HS-27A (cell line): ENCODE measurements around the gene ATP2A2.
"Not testable (repeated sequence)": the region's sequence is repeated elsewhere in the genome, so short reads cannot be mapped to it uniquely, and the experiment has no call there.

Source experiments
- DNase-seq: peaks from one replicate; pipeline ENCODE4 v3.0.0-alpha.2; 2012; ENCODE audit warnings: low read depth, missing footprints

ATP2A2 gene

DNA sequence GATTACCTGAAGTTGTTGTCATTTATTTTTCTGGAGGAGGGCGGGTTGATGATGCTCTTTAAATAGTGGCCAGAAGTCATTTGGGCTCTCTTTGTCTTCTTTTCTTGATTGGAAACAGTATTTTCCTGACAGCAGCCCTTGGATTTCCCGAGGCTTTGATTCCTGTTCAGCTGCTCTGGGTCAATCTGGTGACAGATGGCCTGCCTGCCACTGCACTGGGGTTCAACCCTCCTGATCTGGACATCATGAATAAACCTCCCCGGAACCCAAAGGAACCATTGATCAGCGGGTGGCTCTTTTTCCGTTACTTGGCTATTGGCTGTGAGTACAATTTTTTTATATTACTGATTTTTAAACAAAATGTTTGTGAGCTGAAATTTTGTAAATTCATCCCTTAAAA is 62.1 kb downstream of the ATP2A2 start:
- DNase-seq, result no peak

DNA sequence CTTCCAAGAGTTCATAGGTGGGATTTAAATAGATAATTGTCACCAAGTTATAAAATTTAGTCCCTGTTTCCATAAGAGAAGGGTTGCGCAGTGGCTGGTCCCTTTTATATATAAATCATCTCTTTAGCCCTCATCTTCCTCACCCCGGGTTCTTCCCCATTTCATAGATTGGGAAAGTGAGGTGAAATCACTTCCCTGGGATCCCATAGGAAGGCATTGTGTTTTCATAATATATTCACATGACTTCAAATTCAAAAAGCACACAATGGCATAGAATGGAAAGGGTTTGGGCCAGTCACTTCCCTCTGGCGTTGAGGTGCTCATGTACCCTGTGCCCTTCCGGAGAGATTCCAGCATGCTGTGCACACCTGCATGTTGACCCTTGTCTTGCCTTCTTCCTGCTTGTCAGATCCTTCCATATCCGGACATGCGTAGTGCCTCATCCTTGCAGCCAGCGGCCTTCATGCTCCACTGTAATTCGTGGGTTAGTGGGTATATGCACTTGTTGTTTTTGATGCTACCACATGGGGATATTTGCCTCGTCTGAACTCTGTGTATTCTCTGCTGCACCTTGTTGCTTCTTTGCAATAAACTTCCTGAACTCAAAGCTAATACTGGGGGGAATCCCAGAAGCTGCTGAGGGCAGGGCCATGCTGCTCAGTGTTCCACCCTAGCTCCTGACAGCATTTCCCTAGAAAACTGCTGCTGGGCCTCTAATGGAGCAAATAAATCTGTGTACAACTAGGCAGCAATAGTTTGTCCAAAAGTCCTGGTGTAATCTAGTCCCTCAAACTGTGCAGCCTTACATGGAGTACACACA is 62.9 kb downstream of the ATP2A2 start:
- DNase-seq, result no peak

DNA sequence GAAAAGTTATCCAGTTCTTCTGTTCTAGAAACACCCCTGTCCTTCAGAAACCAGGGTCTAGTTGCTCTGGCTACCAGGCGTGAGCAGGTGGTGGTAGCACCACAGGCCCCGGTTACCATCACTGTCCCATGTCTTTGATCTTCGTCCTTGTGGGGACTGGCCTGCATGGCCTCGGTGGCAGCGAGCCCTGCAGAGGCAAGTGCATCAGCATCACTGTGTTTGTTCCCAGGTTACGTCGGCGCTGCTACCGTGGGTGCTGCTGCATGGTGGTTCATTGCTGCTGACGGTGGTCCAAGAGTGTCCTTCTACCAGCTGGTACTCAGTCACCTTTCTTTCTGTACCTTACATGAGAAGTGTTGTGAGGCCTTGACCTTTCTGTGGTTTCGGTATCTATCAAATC is 63.6 kb downstream of the ATP2A2 start:
- no peak for DNase-seq

DNA sequence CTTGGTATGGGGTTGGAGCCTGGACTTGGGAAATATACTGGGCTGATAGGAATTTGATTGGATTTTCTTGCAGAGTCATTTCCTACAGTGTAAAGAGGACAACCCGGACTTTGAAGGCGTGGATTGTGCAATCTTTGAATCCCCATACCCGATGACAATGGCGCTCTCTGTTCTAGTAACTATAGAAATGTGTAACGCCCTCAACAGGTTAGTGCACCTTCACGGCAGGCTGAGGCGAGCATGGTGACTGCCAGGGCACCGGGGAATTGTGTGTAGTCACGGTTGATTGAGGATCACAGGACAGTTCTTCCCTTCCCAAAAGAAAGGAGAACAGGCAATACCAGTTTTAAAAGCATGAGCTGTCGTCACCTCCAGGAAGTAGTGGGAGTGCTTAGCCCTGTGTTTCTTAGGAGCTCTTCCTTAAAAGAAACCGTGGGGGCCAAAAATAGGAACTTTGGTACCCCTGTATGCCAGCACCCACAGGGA is 64.2 kb downstream of the ATP2A2 start:
- no peak for DNase-seq

DNA sequence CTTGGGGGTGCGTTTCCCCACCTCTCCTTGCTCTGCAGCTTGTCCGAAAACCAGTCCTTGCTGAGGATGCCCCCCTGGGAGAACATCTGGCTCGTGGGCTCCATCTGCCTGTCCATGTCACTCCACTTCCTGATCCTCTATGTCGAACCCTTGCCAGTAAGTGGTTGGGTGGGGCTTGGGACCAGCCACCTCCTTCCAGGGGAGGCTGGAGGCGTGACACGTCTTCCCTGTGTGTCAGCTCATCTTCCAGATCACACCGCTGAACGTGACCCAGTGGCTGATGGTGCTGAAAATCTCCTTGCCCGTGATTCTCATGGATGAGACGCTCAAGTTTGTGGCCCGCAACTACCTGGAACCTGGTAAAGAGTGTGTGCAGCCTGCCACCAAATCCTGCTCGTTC is 64.9 kb downstream of the ATP2A2 start:
- DNase-seq, result no peak

DNA sequence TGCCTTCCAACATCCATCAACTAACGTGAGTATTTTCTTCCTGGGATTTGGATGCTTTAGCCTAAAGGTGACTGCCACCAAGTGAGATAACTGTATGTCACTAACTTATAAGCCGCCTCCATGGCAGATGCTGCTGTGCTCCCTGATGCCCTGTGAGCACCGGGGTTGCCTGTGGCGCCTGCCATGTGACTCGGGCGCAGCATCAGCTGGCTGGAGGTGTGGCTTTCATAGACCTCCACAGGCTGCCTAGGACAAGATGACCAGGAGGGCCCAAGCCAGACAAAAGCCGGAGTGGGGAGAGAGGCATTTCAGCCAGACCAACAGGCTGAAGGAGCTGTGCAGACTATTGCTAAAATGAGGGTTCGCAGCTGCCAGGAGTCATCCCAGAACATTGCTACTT is 66.7 kb downstream of the ATP2A2 start:
- no peak for DNase-seq

DNA sequence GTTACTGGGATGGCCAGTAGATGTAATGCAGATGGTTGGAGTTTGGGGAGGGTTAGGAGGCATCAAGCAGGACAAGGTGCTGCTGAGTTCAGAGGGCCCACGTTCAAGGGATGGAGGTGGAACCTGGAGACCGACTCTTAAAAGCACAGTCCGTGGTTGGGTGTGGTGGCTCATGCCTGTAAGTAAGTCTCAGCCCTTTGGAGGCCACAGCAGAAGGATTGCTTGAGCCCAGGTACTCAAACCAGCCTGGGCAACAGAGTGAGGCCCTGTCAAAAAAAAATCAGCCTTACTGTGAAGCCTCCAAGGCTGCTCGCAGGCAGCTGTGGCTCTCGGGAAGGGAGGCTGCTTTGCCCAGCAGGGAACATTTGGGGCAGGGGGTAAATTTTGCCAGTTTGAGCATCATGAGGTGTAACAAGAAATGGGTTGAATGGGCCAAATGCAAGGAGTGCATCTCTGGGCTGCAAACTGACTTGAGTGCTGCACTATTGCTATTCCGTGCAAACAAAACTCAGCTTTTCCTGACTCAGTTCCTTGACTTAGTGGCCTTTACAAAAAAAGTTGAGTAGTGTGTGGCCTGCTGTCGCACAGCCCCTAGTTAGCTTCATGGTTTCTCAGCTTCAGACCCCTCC is 67.5 kb downstream of the ATP2A2 start:
- no peak for DNase-seq

DNA sequence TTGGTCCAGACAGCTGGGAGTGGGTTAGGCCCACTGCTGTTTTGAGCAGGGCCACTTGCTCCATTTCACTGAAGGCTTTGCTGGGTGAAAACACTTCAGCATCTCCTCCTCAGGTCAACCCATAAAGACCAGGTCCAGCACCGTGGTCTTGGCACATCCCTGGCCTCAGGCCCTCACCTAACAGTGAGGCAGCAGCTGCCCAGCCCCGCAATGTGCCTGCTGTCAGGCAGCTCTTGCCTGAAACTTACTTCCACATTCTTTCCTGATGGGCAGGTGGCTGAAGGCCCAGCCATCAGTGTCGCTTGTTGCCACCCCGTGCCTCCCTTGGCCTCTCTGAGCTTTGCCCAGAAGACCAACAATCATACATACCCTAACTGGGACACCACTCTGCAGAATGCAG is 68.0 kb downstream of the ATP2A2 start:
- no peak for DNase-seq

DNA sequence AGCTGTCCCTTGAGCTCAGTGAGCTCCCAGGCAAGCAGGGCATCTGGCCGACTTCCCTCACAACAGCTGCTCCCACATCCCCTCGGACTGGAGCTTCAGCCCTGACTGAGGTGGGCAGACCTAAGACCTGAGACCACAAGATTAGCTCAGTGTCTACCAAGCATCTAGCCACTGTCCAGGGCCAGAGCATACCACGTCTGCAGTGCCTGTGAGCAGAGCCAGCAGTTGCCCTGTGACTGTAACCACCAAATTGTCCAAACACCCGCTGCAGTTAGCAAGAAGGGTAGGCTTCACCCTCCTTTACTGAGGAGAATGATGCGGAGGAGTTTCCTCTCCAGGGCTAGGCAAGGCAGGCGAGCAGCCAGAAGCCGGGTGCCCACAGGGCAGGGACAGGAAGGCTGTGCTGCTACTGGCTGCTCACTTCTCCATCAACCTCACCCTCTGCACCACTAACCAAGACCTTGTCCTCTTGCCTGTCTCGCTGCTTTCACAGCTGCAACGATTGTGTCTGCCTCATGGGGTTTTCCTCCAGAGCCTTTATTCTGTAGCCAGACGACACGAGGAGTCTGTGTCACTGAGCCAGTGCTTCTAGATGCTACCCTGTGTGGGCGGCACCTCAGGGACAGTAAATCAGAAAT is 68.6 kb downstream of the ATP2A2 start:
- DNase-seq, result no peak

DNA sequence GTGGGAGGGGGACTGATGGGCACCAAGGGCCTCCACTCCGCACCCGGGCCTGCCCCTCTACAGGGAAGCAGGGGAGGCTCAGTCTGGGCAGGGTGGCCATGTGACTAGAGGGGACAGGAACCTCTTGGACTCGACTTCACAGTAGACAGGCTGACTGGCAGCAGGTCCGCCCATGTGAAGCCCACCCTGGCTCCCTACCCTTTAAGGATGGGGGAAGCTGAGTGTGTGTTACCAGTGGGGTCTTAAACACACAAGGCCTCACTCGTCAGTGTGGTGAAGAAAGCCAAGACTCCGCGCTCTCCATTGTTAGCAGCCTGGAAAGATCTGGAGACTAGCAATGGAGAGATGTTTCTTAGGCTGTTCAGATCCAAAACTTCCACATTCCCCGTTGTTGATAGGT is 70.1 kb downstream of the ATP2A2 start:
- DNase-seq, result no peak

DNA sequence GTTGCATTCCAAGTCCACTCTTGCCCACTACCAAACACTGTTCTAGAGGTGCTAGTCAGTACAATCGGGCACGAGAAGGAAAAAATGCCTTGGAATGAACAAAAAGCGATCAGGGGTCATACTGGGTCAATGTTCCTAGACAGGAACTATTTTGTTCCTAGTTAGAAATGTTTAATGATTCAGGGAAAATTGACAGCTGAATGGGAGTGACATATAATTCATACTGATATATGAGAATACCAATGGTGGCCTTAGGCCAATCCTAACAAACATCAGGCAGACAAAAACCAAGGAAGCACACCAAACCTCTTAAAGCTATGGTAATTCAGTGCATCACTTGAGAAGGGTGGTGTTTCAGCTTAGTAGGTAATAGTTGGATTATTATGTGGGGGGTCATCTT is 71.4 kb downstream of the ATP2A2 start:
- DNase-seq, result no peak

DNA sequence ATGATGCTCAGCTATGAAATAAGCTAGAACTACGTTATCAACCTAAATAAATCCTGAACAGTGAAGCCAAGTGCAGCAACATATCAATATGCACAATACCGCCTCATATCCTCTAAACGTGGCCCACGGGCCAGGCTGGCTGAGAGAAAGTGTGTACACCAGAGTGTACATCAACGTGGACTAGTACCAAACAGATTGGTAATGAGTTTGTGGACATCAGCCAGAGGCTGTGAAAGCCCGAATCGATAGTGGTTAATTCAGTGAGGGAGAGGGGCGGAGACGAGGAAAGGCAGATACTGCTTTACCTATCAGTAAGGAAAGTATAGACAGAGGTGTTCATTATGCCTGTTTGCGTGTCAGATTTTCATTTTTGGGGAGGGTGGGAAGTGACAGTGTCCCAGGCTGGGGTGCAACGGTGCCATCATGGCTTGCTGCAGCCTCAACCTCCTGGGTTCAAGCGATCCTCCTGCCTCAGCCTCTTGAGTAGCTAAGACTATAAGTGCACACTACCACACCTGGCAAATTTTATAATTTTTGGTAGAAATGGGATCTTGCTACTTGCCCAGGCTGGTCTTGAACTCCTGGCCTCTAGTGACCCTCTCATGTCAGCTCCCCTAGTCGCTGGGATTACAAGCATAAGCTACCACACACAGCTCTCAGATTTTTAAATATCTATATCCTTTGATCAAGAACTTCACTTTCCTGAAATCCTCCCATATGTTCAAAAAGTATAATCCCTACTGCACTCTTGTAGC is 72.3 kb downstream of the ATP2A2 start:
- DNase-seq, result no peak

DNA sequence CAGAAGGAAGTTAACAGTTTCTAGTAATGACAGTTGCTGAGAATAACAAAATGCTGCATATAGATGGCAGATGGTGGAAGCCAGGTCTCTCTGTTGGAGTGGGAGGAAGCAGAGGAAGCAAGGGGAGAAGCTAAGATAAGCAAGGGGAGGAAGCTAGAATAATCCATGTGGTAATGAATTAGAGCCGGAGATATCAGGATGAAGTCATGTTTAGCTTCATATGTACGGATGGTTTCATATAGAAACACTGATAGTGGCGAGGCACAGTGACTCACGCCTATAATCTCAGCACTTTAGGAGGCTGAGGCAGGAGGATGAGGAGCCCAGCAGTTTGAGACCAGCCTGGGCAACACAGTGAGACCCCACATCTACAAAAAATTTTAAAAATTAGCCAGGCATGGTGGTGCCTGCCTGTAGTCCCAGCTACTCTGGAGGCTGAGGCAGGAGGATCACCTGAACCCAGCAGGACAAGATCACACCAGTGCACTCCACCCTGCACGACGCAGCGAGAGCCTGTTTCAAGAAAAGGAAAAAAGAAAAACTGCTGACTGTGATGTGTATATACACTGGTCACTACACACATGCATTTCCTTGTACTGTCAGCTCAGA is 73.2 kb downstream of the ATP2A2 start:
- no peak for DNase-seq

DNA sequence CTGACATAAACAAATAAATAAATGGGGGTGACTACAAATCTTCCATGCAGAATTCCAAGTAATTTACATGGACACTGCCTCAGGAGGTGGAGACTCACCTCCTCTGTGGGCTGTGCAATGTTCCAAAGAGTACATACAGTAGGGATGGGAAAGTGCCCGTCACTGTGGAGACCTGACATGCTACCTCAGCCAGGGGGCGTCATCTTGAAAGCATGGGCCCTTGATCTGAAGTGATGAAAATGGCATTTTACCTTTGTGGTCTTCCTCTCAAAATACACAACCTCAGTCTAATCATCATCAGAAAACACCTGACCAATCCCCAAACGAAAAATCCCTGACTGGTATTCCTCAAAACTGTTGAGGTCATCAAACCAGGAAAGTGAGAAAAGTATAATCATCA is 74.0 kb downstream of the ATP2A2 start:
- DNase-seq, result no peak

DNA sequence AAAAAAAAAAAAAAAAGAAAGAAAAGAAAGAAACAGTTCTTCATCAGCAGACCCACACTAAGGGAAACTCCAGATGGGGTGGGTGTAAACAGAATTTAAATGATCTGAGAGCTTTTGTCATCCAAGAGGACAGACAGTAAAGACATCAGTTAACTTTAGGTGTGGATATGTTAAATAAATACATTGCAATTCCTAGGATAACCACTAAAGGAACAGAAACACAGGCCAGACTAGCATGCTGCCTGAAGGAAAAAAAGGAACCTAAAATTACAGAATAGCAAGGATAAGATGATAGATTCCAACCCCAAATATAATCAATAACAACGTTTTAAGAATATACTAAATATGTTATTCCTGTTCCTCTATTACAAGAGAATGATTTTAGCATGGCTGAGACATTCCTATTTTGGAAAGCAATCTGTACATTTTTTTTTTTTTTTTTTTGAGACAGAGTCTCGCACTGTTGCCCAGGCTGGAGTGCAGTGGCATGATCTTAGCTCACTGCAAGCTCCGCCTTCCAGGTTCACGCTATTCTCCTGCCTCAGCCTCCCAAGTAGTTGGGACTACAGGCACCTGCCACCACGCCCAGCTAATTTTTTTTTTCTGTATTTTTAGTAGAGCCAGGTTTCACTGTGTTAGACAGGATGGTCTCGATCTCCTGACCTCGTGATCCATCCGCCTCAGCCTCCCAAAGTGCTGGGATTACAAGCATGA is 77.5 kb downstream of the ATP2A2 start:
- not testable (repeated sequence) for DNase-seq

DNA sequence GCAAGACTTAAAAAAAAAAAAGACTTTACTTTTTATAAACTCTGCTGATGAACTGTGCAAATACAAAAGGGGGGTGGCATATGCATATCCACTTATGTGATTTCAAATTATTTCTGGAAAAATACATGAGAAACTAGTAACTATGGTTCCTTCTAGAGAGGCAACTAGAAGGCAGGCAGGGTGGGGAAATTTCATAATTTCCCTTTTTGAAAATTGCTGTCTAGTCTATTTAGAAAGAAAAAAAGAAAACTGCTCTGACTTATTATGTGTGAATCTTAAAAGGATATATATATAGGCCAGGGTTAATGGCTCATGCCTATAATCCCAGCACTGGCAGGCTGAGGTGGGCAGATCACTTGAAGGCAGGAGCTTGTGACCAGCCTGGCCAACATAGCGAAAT is 80.2 kb downstream of the ATP2A2 start:
- no peak for DNase-seq

DNA sequence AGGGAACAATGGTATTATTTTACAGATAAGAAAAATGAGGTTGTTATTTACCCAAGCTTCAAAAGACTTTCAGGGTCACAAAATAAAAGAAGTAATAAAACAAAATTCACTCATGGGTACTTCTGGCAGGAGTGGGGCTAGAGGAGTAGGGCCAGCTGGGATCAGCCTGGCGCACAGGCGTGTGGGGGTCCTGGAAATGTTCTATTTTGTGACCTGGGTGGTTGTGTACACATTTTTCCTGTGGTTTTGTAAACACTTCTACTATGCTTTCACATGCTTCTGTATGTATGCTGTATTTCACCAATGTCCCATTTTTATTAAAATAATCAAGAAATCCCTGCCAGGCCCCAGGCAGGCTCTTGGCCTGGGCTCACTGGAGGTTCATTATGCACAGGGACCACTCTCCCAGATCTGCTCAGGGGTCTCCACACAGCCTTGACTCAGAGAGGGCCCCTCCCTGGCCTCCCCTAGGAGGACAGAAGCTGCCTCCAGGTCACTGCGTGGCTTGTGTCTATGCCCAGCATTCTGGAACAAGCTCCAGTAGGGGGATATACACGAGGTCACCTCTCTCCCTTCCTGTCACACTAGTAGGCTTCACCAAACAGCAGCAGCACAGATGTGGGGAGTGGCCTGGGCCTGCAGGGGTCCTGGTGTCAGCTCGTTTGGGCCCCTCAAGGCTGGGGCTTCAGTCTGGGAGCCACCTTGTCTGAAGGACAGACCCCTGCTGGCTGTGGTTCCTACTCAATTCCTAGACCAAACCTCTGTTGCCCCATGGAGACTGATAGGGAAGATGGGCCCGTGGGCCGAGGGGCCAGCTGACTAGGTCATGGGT is 84.7 kb downstream of the ATP2A2 start:
- no peak for DNase-seq

DNA sequence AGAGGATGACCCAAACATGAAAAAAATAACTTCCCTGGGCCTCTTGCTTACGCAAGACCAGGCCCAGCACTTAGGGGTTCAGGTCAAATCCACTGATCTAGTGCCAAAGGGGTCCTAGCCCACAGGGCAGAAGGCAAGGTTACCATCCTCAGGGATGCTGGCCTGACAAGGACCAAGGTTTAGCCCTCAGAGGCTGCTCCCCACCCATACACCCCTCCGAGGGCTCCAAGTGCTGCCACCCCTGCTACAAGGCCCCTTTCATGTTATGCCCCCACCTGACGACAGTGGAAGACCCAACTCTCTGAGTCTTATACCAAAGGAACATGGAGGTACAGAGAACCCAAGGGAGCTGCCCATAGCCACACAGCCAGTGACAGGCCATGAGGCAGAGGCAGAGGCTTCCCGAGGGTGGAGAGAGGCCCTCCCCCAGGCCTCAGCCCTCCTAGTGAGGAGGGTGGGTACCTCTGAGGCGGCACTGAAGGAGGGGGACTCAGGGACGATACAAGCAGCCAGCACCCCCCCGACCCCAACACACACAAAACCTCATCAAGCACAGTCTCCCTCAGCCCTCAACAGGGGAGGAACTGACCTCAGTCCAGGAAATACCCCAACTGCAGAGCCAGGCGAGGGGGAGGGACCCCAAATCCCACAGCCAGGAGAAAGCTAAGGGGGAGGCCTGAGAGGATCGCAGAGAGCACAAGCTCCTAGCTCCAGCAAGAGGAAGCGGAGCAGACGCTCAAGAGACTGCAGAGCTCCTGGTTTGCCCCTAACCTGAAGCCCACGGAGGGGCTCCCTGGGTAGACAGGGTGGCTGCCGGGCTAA is 85.5 kb downstream of the ATP2A2 start:
- DNase-seq, result no peak

DNA sequence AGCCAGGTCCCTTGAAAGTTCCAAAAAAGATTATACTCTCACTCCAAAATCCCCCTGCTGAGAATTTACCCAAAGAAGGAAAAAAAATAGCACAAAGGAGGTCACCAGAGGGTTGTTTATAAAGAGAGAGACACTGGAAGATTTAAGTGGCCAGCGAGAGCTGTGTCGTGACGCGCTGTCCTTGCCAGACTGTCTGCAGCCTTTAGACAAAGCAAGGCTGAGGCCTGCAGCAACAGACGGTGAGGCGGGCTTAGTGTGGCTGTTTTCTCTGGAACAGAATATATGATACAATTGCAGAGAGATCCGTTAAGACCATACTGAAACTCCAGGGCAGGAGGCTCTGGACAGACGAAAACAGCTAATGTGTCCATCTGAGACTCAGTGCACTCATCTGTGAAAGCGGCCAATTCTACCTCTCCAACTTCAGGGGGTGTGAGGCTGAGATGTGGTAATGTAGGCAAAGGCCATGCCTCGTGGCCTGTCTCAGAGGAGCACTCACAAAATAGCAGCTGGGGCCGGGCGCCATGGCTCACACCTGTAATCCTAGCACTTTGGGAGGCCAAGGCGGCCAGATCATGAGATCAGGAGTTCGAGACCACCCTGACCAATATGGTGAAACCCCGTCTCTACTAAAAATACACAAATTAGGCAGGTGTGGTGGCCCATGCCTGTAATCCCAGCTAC is 86.3 kb downstream of the ATP2A2 start:
- DNase-seq, result no peak
